T47D (cell line): Measurements from ENCODE around the gene IL11RA.
A peak's percentile ranks its signal among the peaks of the same experiment; 100 is the strongest.

Source experiments
- DNase-seq, 2 experiments: peaks; one replicate each; pipeline versions ENCODE4 v3.0.0 to v3.0.0-alpha.2; 2011 to 2012; ENCODE audit warnings: low read depth in 1 of 2, low spot score in 1 of 2
- JUND ChIP-seq: IDR thresholded peaks from 2 replicates; pipeline ENCODE4 v1.6.1; 2012; ENCODE audit warnings: low read depth
- in situ Hi-C: cut with HindIII; loops from 2 replicates; pipeline ENCODE4 v1.10.0; 2016; ENCODE audit warnings: low sequenced_read_pairs, low pct_unique_long_range_greater_than_20kb

IL11RA gene

DNA sequence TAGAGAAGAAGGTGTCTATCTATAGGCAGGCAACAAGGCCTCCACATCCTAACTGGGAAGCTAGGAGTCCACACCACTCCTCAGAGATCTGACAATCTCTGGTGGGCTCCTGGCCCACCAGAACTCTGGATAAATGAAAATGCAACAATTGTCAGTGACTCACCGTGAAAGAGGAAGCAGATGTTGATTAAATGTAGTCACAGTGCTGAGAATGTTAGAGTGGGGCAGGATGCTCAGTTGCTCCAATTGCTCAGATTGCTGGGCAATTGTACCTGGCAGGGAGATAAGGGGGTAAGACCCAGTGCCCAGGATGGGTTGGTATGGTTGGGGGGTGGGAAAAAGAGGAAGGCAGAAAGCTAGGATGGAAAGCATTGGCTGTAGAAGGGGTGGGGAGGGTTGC is 34.7 kb downstream of the IL11RA start:
- no peak for TF ChIP-seq JUND
- in situ Hi-C loops, result no loop called here
- DNase-seq, result no peak

DNA sequence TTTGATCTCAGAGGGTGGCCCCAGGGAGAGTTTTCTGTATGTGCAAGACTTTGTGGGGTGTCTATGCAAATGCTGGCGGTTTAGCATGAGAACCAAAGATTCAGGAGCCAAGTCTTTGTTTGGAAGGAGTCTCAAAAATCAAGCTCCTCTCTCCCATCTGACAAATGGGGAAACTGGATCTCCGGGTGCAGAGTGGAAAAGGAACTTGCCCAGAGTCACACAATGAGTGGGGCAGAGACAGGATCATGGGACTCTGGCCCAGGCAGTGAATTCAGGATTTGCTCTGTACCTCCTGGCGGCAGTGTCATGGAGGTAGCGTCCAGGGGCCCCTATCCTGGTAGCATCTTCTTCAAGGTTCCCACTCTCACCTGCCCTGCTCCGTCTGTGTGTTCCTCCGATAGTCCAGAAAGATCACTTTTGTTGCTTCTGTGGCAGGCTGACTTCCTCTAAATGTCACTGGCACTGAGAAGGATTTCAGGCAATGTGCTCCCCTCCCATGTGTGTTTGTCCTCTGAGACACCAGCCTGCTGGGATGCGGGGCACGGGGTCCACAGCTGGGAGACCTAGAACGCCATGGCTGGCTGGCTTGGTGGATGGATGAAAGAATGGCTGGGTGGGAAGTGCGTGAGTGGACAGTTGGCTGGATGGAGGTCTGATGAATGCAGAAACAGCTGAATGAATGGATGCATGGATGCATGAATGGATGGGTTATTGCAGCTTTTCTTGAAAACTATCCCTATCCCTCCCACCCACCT is 35.5 kb downstream of the IL11RA start:
- in situ Hi-C loops, result no loop called here
- TF ChIP-seq JUND, result no peak
- DNase-seq, result no peak

DNA sequence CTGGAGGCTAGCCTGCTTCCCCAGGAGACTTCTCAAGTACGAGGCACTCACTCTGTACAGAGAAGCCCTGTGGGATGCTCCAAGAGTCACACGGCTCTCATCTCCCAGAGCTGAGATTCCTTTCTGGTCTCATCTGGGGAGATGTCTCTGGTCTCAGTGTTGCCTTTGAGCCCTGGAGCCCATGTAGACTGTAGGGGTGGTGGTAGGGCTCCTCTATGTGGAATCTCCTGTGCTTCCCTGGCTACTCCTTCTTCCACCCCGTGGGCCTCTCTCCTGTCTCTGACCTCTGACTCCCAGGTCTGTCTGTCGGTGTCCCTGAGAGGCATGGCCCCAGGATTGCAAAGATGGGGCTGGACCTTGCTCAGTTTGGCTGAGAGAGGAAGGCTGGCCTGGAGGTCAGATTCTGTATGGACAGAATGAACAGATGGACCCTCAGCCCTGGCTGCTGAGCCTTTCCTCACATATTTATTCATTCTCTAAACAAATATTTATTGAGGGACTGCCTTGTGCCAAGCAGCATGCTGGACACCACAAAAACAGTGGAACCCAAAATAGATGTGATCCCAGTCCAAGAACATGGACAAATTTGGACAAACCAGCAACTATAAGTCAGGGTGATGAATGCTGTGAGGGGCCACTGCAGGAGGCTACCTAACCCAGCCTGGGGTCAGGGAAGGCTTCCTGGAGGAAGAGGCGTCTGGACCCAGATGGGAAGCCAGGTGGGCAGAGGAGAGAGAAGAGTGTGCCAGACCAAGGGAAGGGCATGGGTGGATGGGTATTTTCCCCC is 36.5 kb downstream of the IL11RA start:
- in situ Hi-C loops, result no loop called here
- no peak for TF ChIP-seq JUND
- no peak for DNase-seq

DNA sequence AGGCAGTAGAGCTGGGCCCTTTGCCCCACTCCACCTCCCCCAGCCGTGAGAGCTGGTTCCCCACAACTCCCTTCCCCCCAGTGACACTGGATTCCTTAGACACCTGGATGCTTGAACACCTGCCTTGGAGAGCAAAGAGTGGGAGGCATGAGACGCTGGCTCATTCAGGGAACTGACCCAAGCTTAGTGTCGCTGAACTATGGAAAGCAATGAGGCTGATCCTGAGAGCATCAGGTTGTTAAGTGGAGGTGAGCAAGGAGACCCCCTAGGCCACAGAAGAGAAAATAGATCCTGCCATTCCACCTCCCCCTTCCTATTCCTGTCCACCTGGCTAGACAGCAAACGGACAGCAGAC is 37.1 kb downstream of the IL11RA start:
- TF ChIP-seq JUND, result no peak
- in situ Hi-C loops, result no loop called here
- DNase-seq, result no peak

DNA sequence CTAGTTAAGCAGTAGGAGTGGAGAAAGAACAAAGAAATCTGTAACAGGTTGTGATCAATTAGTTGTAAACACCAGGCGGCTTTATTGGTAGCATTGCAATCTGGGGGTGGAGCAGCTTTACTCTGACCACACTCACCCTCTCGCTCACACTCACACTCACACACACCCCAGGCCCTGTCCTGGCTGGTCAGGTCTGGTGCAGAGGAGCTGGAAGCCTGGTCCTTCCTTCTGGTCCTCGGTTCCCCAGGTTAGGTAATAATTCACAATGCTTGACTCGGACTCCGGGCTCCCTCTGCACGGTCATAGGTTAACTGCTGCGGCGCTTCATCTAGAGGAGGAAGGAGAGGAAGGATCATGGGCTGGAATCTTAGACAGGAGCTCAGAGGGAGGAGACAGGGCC is 37.5 kb downstream of the IL11RA start:
- in situ Hi-C loops, result no loop called here
- no peak for TF ChIP-seq JUND
- no peak for DNase-seq

DNA sequence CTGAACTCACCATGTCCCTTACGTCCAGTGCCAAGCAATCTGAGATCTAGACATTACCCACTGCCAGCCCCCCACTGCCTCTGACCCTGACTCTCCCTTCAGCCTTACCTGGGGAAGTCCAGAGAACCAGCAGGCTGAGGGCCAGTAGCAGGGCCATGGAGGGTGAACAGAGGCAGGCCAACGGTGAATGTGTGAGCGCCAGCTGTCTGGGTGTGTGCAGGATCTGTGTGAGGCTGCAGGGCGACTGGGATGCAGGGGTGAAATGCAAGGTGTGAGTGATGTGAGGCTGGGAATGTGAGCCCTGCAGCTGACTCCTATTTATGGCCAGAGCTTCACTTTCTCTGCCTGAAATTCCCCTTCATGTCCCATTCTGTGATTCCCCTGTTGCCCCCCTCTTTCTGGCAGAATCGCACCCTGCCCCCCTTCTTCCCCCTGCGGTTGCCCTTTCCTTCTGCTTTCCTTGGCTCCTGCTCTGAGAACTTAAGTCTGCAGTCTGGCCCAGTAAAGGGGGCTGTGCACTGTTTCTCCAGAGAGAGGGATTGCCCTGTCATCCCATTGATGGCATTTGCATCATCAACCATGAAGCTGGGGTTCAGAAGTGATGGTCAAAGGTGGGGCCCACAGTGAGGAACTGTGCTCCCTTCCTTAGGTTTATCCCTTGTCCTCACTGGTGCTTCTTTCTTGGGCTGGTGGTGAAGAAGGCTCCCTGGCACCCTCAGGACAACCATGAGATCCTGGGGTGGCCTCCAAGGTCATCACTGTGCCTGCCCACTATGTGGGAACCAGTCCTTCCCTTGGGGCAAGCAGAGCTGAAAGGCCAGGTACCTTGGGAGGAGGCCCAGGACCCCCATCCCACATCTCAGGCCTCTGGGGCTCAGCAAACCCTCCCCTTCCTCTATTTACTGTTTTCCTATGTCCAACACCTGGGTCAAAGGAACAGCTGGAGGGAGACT is 39.3 kb downstream of the IL11RA start, which contains the start of gene CCL19:
TSS of gene CCL19 (minus strand) at position 294 of the 953 bp plus-strand sequence. CDS start at position 157, 137 bp downstream.
- DNase-seq, result no peak
- in situ Hi-C loops, result no loop called here

DNA sequence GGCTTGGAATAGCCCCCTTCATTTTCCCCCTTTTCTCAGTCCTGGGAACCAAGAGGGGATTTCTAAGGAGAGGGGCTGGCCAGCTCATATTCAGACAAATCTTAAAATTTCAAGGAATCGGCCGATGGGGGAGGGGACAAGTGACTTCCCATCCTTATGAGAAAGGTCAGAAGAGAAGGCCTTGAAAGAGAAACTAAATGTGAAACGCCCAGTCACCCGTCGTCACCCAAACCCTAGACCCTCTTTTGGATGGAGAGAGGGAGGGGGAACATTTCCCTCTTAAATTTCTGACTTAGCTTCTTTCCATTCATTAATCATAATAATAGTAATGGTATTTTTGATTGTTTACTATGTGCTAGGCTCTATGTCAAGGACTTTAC is 39.9 kb downstream of the IL11RA start:
- in situ Hi-C loops, result no loop called here
- DNase-seq, result no peak
- TF ChIP-seq JUND, result no peak

More for the DNA sequence above, 39.3 kb downstream of the IL11RA start, which contains the start of gene CCL19:
- no peak for TF ChIP-seq JUND

DNA sequence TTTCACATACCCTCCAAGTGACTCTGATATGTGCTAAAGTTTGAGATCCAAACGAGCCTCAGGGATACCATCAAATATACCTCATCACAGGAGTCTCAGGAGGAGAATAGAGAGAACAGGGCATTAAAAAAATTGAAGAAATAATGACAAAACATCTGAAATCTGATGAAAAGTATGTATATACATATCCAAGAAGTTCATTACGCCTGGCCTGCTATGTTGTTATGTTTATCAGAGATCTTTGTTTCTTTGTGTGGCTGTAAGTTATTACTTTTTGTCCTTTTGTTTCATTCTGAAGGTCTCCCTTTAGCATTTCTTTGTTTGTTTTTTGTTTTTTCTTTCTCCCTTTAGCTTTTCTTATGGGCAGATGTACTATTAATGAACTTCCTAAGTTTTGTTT is 41.6 kb downstream of the IL11RA start:
- no peak for TF ChIP-seq JUND
- in situ Hi-C loops, result no loop called here
- no peak for DNase-seq

DNA sequence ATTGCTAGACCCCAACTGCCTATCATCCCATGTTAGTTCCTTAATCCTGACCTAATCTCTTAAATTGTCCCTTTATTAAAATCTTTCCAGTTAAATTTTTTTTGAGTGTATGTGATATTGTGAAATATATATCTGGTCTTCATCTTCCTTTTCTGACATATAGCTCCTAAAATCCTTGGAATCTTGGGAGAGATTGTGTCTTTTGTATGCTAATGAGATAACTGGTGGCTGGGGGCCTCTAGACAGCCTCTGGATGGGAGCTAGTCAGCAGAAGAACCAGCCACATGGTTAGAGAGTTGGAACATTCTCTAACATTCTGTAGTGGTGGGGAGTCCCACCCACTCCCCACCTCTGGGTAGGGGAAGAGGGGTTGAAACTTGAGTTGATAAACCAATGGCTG is 42.8 kb downstream of the IL11RA start:
- TF ChIP-seq JUND, result no peak
- DNase-seq, result no peak
- in situ Hi-C loops, result no loop called here

DNA sequence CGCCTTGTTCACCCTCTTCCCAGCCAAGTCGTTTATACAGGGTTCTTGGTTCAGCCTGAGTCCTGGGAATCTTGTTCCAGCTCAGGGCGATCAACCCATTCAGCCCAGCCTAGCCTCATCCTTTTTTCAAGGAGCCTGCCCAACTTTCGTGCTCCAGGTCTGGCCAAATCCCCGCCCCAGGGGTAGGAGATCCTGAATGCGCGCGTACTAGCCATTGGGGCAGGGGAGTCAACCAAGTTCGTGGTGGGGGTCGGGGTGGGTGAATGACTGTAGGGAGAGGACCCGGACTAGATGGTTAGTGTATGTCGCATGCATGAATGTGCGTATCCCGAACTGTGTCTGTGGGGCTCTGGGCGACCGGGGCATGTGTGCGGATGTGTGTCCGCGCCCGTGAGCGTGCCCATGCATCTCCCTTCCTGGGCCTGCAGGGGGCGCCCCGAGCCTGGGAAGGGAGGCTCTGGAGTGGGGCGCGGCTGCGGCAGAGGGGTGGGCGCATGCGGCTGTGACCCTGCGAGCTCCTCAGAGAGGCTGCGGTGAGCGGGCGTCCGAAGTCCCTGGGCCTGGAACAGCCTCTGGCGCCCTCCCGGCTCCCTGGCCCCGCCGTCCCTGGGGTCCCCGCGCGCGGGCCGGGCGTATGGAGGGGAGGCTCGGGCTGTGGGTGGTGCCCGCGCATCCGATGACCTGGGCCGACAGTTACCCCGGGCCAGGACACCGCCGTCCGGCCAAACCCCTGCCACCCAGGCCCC is 49.2 kb downstream of the IL11RA start:
- DNase-seq, result peak; percentile 30 to 51
- no peak for TF ChIP-seq JUND
- in situ Hi-C loops, result no loop called here

DNA sequence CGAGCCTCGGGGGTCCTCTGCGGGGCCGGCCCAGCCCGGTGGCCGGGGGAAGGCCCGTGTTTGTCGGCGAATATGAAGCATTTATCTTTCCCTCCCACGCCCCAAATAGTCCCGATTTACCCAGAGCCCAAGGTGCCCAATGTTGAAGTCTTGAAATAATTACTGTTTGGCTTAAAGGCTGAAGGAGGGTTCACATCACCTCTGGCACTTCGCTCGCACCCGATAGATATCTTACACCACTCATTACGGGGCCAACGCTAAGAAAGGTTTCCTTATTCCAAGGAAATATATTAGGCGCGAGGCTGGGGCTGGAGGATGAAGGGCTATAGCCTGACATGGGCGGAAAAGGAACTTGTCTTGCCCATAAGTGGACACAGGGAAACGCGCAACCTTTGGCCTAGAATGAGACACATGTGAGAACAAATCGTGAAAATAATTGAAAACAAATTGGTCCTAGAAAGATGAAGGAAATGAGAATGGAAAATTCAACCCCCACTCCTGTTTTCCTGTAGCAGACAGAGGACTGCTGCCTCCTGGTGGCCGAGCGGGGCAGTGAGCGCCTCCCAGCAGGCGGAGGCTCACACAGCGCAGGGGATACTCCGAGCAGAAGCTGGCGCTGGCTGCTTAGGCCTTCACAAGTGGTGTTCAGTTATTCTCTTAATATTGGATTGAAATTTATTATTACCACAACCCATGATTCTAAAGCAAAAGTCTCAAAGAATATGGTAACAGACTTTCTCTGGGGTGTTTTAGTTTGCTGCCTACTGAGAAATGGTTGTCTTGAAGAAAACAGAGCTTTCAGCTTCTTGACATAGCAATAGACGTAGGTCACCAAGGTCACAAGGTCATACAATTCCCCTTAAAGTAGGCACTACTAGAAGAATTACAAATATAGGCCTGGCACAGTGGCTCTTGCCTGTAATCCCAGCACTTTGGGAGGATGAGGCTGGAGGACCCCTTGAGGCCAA is 50.1 kb downstream of the IL11RA start:
- DNase-seq, result peak; percentile 69
- TF ChIP-seq JUND, result no peak
- in situ Hi-C loops, result no loop called here
